GM23338 (cell line): ENCODE data around the gene TGFBI.

Source experiments
- CREB1 ChIP-seq: fragments of 250-450 bp; sonication (Bioruptor Pico); IDR thresholded peaks from 2 replicates; pipeline ENCODE4 v1.5.0; 2020; ENCODE audit warnings: low read depth, mild to moderate bottlenecking, moderate library complexity
- ETS1 ChIP-seq: IDR thresholded peaks from 2 replicates; pipeline ENCODE4 v1.6.1; 2016; ENCODE audit warnings: antibody characterized with exemption
- EZH2 ChIP-seq: fragments of 200-600 bp; sonication (generic); IDR thresholded peaks from one replicate; pipeline ENCODE4 v1.8.0; 2017; ENCODE audit warnings: antibody characterized with exemption, mild to moderate bottlenecking, low read depth; ENCODE audit not compliant: unreplicated experiment
- STAT1 ChIP-seq: IDR thresholded peaks from one replicate; pipeline ENCODE4 v1.6.1; 2016; ENCODE audit warnings: antibody characterized with exemption; ENCODE audit not compliant: unreplicated experiment
- ZNF114 ChIP-seq: fragments of 250-450 bp; sonication (Bioruptor Pico); IDR thresholded peaks from 2 replicates; pipeline ENCODE4 v1.5.0; 2020; ENCODE audit warnings: mild to moderate bottlenecking, moderate library complexity
- TF ChIP-seq, protein P1 (sequence below), 2 experiments: fragments of 200-600 bp in 1 of 2; sonication (generic) in 1 of 2; conservative IDR thresholded peaks; 2 replicates each; pipeline versions ENCODE4 v1.5.1 to v1.6.1; 2016 to 2017; ENCODE audit warnings: antibody characterized with exemption in 2 of 2, low read depth in 2 of 2, mild to moderate bottlenecking in 2 of 2, moderate library complexity in 1 of 2

DNA sequence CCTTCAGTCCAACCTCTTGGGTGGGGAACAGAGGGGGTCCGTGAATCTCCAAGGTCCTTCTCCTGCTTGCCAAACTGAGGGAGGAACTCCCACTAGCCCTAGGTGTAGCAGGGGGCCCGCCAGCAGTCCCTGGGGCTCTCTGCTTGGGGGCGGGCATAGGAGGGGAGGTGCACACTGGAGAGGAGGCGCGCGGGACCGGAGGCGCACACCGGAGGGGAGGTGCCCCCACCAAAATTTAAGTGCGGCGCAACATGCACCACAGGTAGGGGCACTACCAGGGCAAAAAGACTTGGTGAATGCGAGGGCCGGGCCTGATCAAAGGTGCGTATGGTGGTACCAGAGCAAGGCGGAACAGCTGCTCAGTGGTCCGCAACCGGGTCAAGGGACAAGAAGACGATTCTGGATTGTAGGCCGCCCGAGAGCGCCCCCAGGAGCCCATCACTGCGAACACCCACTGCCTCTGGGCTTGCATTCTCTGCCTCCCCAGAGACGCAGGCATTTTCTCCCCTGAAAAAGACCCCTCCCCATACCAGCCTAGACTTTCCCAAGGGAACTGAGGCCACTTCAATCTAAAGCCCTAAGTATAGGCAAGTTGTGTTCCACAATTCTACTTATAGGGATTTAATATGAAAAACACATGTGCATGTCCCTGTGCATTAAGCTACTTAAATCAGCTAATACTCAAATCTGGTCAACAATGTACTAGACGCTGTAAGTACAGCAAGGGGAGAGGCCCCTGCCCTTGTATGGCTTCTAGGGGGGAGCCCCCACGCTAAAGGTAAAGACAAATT is 50.6 kb downstream of the TGFBI start:
- TF ChIP-seq STAT1 (no peak), CREB1 (no peak), ETS1 (no peak), EZH2 (no peak), ZNF114 (CRISPR knock-in tag) (no peak)
- TF ChIP-seq, protein P1, sequence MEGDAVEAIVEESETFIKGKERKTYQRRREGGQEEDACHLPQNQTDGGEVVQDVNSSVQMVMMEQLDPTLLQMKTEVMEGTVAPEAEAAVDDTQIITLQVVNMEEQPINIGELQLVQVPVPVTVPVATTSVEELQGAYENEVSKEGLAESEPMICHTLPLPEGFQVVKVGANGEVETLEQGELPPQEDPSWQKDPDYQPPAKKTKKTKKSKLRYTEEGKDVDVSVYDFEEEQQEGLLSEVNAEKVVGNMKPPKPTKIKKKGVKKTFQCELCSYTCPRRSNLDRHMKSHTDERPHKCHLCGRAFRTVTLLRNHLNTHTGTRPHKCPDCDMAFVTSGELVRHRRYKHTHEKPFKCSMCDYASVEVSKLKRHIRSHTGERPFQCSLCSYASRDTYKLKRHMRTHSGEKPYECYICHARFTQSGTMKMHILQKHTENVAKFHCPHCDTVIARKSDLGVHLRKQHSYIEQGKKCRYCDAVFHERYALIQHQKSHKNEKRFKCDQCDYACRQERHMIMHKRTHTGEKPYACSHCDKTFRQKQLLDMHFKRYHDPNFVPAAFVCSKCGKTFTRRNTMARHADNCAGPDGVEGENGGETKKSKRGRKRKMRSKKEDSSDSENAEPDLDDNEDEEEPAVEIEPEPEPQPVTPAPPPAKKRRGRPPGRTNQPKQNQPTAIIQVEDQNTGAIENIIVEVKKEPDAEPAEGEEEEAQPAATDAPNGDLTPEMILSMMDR (conservative IDR thresholded peaks at IDR 0.05; ENCODE audit: low read depth in 2 of 2), result peak; percentile 58 to 71
